ENCODE measurements around the gene SELENOH. TPM values are rescaled to one million over a fixed set of nuclear protein-coding genes. Genes with fewer than 3 reads are reported as not detected.
A peak's percentile ranks its signal among the peaks of the same experiment; 100 is the strongest.

SELENOH gene
- total RNA-seq, 1 experiment from 2014 or later = 306 TPM

- peaks cover 4% of the 10 kb centered on the region for H3K4me1 ChIP-seq (ENCODE audit: insufficient read depth, low read length)
- no peak for TF ChIP-seq EZH2 (IDR thresholded peaks at IDR 0.05; ENCODE audit: low read length, unreplicated experiment)
- no peak for TF ChIP-seq EZH2phosphoT487 (IDR thresholded peaks at IDR 0.05; ENCODE audit: borderline replicate concordance, low read length)
- TF ChIP-seq CTCF (conservative IDR thresholded peaks at IDR 0.05; ENCODE audit: low read depth, low read length) = no peak
- H3F3A ChIP-seq (ENCODE audit: low read length, unreplicated experiment) = no peaks in the 10 kb centered on the region
- peaks cover 14% of the 10 kb centered on the region; the same call in 1 of the 2 replicates for H4K20me1 ChIP-seq (ENCODE audit: low read length)
- ATAC-seq (no peak), DNase-seq (no peak)
- H3K27ac ChIP-seq (ENCODE audit: low read length) = no peak overlapping the region
- no peak overlapping the region for H3K4me2 ChIP-seq (ENCODE audit: low read length)
- BruUV-seq (replicated peaks) = no TSS peak
- ChIA-PET CTCF (interaction anchor here (0.5 to 0.6 kb wide), 2 partner anchors 16 to 26 kb away, joined by 4 read pairs; partner anchors contain the start of gene BTBD18), POLR2A (ENCODE audit: unreplicated experiment) (no interaction called here)
- no peaks in the 10 kb centered on the region for H3K9me3 ChIP-seq (ENCODE audit: low read length)
- no peaks in the 10 kb centered on the region for H3K27me3 ChIP-seq (ENCODE audit: low read length)
- no peak overlapping the region for H2AFZ ChIP-seq (ENCODE audit: low read length)
- H3K79me2 ChIP-seq (ENCODE audit: low read length) = peaks cover 59% of the 10 kb centered on the region
- H3K36me3 ChIP-seq (ENCODE audit: low read depth, low read length) = peaks cover 40% of the 10 kb centered on the region
- H3K4me3 ChIP-seq (ENCODE audit: low read length) = no peak overlapping the region
- no peak overlapping the region for H3K9ac ChIP-seq (ENCODE audit: low read length)
- no peaks in the 10 kb centered on the region for H3K9me2 ChIP-seq (replicated peaks; ENCODE audit: low read length)
- intact Hi-C loops (cut with micrococcal nuclease) = no loop called here
Observed at GRCh38 chr11:57735619-57736298, 5.5 kb upstream of the SELENOH start.

- ChIA-PET CTCF (interaction anchor here (1.1 to 1.7 kb wide), 2 partner anchors 9 to 59 kb away, joined by 3 to 10 read pairs; partner anchors contain the start of gene BTBD18), POLR2A (ENCODE audit: unreplicated experiment) (interaction anchor here (0.6 to 1.2 kb wide), 4 partner anchors 11 to 1403 kb away, joined by 3 to 5 read pairs (median 3); no protein-coding TSS in a partner anchor)
- Histone ChIP-seq H3K4me3 (ENCODE audit: low read length) (peak overlapping the region; percentile 90), H3K27me3 (ENCODE audit: low read length) (no peaks in the 10 kb centered on the region), H4K20me1 (ENCODE audit: low read length) (no peaks in the 10 kb centered on the region), H3K9ac (ENCODE audit: low read length) (peak overlapping the region; percentile 91), H3K36me3 (ENCODE audit: low read depth, low read length) (peaks cover 44% of the 10 kb centered on the region), H3K27ac (ENCODE audit: low read length) (peak overlapping the region; percentile 46), H3K79me2 (ENCODE audit: low read length) (peaks cover 24% of the 10 kb centered on the region), H2AFZ (ENCODE audit: low read length) (peak overlapping the region; percentile 64; the same call in 1 of the 2 replicates), H3K9me3 (ENCODE audit: low read length) (no peaks in the 10 kb centered on the region), H3K9me2 (replicated peaks; ENCODE audit: low read length) (no peaks in the 10 kb centered on the region), H3F3A (ENCODE audit: low read length, unreplicated experiment) (no peaks in the 10 kb centered on the region), H3K4me1 (ENCODE audit: insufficient read depth, low read length) (peaks cover 11% of the 10 kb centered on the region), H3K4me2 (ENCODE audit: low read length) (peak overlapping the region; percentile 88)
- no TSS peak for BruUV-seq (replicated peaks)
- intact Hi-C loops (cut with micrococcal nuclease) = no loop called here
- DNase-seq (no peak), ATAC-seq (no peak)
- no peak for TF ChIP-seq EZH2phosphoT487 (IDR thresholded peaks at IDR 0.05; ENCODE audit: borderline replicate concordance, low read length)
- TF ChIP-seq EZH2 (IDR thresholded peaks at IDR 0.05; ENCODE audit: low read length, unreplicated experiment) = no peak
- TF ChIP-seq CTCF (conservative IDR thresholded peaks at IDR 0.05; ENCODE audit: low read depth, low read length) = no peak
Observed at GRCh38 chr11:57742087-57742452, 779 bp downstream of the SELENOH start.

- H3K36me3 ChIP-seq (ENCODE audit: low read depth, low read length) = peaks cover 25% of the 10 kb centered on the region
- H3K9me2 ChIP-seq (replicated peaks; ENCODE audit: low read length) = no peaks in the 10 kb centered on the region
- ChIA-PET POLR2A (ENCODE audit: unreplicated experiment) (no interaction called here), CTCF (no interaction called here)
- H3K9me3 ChIP-seq (ENCODE audit: low read length) = no peaks in the 10 kb centered on the region
- H4K20me1 ChIP-seq (ENCODE audit: low read length) = no peaks in the 10 kb centered on the region
- ATAC-seq (no peak), DNase-seq (no peak)
- no peak for TF ChIP-seq CTCF (conservative IDR thresholded peaks at IDR 0.05; ENCODE audit: low read depth, low read length)
- no peak for TF ChIP-seq EZH2 (IDR thresholded peaks at IDR 0.05; ENCODE audit: low read length, unreplicated experiment)
- TF ChIP-seq EZH2phosphoT487 (IDR thresholded peaks at IDR 0.05; ENCODE audit: borderline replicate concordance, low read length) = no peak
- peaks cover 5% of the 10 kb centered on the region for H3F3A ChIP-seq (ENCODE audit: low read length, unreplicated experiment)
- H3K4me1 ChIP-seq (ENCODE audit: insufficient read depth, low read length) = peaks cover 11% of the 10 kb centered on the region
- H3K4me2 ChIP-seq (ENCODE audit: low read length) = no peak overlapping the region
- no peak overlapping the region for H3K27ac ChIP-seq (ENCODE audit: low read length)
- H3K9ac ChIP-seq (ENCODE audit: low read length) = no peak overlapping the region
- intact Hi-C loops (cut with micrococcal nuclease) = no loop called here
- BruUV-seq (replicated peaks) = no TSS peak
- H3K4me3 ChIP-seq (ENCODE audit: low read length) = no peak overlapping the region
- no peaks in the 10 kb centered on the region for H3K27me3 ChIP-seq (ENCODE audit: low read length)
- H3K79me2 ChIP-seq (ENCODE audit: low read length) = peaks cover 24% of the 10 kb centered on the region
- H2AFZ ChIP-seq (ENCODE audit: low read length) = no peak overlapping the region
Observed at GRCh38 chr11:57744357-57744756, 3.1 kb downstream of the SELENOH start.

Data from PC-3 (cell line).